ENCODE results near the gene TOM1L2.

DNA sequence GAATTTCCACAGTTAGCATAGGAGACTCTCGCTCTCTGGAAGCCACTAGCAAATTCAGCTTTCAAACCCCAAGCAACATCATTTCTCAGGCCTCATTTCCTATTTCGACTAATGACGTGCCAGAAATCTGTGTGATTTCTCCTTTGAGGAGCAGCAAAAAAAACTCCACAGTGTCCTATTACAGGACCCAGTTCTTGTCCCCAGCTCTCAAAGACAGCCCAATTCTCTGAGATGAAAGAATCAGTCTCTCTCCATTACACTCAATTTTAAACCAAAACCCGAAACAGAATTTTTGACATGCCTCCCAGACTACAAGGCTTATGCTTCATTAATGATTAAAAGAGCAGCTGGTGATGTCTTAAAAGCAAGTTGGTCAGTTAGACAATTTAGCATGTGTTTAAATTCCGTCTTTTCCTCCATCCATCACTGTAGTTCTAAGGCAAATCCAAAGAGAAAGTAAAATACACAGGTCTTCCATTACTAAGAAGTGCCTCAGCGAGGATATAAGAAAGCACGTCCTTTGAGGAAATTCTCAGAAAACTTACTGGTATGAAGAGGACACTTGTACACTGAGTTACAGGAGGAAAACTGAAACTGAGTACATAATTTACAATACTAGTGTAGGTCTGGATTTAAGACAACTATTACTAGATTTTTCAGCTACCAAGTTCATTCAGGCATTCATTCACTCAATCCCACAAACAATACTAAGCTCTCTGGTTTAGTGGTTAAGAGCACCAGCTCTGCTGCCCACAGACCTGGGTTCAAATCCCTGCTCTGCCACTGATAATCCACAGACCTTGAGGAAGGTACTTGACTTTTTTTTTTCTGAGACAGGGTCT is 12.5 kb downstream of the TOM1L2 start:
- no peak for TF ChIP-seq EZH2 (IDR thresholded peaks at IDR 0.05; ENCODE audit: insufficient read depth, poor library complexity, severe bottlenecking)
- TF ChIP-seq EZH2phosphoT487 (IDR thresholded peaks at IDR 0.05; ENCODE audit: insufficient read depth, low read depth): no peak
